Stimulated activated CD4-positive, alpha-beta T cell treated with anti-CD3 and anti-CD28 coated beads, Interleukin-4, amount 100 ng/mL, for 48 hours (primary cell): ENCODE data around the gene PRKCH.

Source experiments
- DNase-seq, 2 donors: peaks; one replicate each; pipeline ENCODE4 v3.0.0-alpha.2; 2020; ENCODE audit warnings: low read depth in 2 of 2

Gene PRKCH

DNA sequence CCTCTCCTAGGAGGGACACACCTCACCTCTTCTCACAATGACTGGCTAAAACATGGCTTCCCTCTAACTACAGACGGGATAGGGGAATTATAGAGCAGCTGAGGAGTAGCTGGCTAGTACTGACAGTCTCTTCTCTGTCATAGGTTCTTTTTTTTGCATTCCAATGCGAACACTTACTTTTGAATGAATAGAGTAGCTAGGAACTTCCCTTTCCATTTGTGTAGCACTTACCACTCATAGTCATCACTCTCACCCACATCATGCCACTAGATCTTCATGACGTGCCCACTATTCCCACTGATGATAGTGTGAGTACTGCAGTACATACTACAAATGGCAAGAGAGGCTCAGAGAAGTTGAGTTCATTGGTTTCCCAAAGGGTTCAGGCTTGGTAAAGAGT lies 230.0 kb downstream of the PRKCH start:
- no peak for DNase-seq

DNA sequence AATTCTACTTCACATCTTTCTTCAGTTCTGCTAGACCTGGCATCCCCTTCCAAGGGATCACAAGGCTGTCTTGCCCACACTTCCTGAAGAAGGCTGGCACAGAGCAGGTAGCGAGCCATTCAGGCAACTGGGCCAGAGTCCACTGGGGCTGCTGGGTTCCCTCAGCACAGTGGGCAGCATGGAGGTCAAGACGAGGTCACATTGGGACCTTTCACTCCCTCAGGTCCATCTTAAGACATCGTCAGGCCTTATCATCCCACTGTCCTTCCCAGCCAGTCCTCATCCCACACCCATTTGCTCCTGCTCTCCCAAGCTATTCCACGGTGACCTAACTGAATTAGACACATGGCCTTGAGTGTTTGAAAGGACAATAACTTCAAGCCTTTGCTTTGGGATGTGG lies 230.9 kb downstream of the PRKCH start:
- no peak for DNase-seq

DNA sequence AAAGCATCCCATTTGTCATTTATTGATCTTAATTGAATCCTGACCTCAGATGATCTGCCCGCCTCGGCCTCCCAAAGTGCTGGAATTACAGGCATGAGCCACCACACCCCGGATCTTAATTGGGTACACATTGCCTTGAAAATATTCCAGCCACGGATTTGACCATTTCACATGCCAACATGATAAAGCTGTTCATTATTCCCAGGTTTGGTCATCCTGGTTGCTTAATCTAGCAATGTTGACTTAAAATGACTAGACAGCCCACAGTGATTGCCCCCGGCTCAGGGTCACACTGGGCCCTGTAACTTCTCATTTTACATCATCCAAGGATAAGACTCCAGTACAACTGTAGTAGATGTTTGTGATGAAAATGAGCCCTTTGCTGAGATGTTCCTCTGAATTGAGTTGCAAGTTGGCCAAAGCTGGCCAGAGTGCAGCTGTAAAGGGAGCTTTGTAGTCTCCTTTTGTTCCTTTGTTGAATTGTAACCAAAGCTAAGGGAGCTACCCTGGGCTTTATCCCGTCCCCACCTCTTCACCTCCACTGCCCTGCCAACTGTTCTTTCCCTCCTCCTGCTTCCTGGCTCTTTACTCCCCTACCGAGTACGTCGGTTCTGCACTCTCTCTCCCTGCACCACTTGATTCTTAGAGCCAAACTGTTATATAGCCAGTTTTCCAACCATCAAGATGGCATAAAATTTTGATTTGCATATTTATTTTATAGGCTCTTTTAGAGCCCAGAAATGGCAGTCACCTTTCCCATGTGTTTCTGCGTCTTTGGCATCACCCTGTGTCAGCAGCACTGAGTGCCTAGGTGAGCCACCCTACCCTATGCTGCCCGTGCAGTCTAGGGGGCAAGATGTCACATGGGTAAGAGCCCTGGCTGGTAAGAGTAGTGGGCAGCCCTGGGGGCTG lies 232.6 kb downstream of the PRKCH start:
- no peak for DNase-seq

DNA sequence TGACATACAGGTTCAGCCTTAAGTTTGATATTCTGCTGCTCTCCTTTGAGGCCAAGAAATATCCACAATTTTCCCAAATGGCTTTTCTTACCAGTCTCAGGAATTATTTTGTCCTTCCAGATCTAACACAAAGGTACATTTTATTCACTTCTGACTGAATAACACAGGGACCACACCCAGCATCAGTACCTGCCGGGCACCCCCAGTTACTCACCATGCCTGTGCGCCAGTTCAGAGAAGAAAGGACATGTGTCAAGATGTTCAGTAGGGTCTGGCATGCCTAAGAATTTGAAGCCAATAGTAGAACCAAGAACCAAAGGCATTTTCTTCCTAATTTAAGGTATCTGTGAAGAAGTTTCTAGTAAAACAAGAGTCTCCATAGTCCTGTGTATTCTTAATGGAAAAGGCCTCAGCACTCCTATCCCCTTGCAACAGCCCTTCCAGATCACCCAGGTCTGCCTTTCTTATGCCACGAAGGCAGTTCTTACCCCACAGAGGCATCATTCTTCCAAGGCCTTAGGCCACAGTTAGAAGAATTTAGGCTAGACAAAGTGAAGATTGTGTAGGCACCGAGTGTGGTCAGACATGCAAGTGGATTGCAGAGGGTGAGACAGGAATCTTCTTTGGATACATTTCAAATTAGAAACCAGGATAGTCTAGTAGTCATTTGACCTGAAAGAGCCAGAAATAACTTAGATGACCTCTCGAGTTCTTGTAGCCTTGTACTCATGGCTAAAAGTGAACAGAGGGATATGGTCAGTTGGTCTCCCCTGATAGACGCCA lies 233.9 kb downstream of the PRKCH start:
- DNase-seq: no peak

DNA sequence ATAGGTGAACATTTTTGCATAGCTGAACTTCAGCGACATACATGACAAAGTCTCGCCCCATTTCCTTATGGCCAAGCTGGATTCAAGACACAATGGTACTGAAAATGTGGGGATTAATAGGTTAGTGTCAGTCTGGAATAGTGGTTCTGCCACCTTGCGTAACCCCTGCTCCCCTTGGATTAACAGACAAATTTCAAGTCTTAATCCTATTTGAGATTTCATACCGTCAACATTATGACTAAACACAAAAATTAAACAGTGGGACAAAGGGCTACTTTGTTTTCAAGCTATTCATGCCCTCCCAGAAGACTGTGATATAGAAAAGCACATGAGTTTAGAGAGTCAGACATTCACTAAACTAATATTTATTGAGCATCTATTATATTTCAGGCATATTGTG lies 235.1 kb downstream of the PRKCH start:
- no peak for DNase-seq

DNA sequence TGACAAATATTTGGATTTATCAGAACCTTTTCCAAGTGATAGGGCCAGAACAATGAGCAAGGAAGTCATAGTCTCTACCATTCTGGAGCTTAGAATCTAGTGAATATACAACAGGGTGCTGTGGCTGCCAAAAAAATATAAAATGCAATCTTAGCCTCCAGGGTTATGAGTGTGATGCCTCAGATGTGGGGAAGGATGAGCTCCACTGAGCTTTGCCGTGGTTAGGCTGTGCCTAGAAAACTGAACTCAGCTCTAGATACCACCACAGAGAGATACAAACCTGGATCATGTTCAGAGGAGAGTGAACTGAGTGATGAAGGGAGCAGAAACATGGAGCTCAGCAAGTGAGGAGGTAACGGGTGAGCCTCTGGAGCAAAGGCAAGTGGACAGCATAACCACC lies 235.9 kb downstream of the PRKCH start:
- DNase-seq: no peak

DNA sequence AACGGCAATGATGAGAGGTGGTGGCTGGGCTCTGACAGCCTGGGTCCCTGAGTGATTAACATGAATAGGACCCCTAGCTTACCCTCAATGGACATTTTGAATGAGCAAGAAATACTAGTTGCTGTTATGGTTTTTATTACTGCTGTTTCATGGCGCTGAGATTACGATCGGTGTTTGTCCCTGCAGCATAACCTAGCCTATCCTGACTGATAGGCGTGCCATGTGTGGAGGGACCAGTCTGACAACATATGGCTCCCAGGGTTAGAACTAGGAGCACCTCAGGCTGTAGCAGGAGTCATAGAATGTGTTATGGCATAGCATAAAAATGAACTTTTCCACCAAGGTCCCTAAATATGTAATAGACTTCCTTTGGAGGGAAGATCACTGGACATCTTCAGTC lies 236.5 kb downstream of the PRKCH start:
- no peak for DNase-seq

DNA sequence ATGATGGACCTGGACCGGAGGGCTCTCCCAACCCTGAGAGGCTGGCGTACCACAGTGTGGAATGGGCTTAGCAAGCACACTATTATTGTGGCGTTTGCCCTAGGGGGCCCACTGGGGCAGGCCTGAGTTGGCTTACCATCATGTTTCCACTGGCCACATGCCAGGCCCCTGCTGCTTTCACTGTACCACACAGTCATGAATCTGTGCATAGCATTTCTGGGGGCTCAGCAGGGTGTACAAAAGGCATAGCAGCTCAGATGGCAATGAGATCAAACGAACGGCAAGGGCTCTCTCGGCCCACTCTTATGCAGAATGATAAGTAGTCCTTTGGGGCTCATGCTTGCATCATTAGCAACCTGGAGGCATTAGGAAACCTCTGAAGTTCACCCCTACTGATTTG lies 236.9 kb downstream of the PRKCH start:
- DNase-seq: no peak

DNA sequence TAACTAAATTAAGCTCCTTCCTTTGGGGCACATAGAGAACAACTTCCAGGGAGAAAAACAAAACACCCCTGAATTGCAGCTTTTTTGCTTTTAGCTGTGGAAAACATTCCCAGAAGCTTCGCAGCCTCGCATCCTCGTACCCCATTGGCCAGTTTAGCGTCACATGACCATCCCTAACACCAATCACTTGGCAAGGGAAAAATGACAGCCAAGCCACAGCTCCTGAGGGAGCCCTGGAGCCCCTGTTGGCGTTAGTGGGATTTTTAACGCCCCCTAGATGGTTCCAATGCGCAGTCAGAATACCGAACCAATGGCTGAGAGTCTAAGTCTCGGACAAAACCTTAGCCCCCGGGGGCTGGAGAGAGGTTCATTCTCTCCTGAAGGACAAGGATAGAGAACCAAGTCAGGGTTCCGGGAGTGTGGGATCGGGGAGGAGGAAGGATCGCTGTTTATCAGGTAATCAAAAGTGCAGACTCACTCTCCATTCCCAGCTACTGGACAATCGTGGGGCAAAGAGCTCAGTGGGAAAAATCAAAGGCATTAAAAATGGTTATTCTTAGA lies 238.3 kb downstream of the PRKCH start:
- DNase-seq: no peak

DNA sequence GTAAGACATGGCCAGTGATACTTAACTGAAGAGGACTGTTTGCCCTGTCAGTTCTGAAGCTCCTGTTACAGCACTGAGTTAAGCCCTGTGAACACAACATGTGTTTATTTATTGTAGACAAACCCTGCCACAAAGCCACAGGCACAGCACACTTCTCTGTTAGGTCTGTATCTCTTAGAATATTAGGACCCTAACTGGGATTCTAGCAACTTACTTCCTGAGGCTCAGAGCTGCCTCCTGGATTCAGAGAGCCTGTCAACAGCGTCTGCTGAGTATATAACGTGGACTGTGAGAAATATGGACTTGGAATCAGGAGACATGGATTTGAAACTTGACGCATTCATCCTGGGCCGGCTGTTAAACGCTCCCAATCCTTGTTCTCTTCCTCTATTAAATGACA lies 238.9 kb downstream of the PRKCH start:
- no peak for DNase-seq

DNA sequence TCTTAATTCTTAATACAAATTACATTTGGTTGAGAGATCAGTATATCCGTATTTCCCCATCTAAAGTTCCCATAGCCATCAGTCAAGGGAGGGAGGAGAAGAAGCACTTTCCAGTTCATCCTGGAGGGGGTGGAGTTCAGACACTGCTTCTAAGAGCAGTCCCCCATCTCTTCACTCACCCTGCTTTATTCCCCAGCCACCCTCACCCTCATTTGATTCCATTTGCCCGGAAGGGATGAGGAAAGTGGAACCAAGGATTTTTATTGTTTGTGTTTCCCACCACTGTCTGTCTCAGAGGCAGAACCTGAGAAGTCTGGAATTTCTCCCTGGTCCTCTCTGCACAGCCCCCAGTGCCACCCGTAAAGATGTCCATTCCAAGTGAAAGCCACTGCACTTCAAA lies 239.7 kb downstream of the PRKCH start:
- no peak for DNase-seq

DNA sequence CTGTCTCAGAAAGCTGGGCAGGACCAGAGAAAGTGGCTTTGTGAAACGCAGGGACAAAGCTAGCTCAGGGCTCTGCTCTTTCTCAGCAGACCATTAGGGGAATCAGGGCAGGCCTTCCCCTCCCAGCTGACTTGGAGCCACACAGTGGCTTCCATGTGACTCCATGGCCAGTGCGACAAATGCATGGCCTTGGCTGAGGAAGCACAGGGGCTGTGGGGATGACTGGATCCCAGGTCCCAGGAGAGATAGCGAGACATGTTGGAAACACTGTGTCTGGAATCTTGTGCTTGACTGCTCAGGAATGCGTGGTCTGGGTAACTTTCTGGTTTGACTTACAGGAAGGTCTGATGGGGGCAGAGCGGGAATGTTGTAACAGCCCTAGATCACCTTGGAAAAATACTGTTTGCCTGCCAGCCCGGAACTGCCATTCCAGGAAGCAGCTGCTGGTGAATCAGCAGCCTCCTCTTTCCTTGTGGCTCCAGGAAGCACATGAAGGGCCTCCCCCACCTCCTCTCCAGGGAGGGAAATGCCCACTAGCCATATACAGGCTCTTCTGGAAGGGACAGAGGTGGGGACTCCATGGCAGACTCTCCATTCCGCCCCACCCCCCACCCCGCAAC lies 240.4 kb downstream of the PRKCH start:
- no peak for DNase-seq

DNA sequence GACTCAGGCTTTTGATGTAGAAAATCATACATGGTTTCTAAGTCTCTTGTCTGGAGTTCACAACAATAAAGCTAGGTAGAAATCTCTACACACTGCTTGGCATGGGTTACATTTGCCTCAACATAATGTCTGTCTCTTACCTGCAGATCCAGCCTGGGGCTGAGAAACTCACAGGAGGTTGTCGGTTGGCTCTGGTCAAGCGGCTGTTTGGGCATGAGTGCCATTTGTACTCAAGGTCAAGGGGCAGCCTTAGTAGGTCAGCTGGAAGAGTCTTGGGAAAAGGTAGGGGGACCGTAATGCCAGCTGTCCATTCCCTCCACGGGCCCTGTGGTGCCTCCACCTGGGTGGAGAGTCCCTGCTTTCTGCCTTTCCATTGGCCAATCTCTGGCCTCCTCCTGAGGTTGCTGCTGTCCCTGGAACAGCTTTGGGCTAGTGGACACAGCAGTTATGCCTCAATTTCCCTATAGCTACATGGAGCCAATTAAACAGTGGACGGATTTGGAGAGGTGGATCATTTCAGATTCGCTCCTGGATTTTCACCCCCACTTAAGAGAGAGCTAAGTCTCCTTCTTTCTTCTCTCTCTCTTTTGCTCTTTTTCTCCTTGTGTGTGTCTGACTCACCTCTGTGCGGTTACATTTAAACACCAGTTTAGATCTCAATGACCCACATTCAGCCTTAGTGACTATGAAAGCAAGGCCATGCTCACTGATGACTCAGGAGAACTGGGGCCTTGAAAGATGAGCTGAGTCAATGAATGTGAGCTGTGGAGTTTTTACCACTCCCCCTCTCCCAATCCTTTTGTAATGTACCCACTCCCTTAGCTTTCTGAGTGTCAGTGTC lies 241.2 kb downstream of the PRKCH start:
- peak in 1 of 2 donors; percentile 42 for DNase-seq

DNA sequence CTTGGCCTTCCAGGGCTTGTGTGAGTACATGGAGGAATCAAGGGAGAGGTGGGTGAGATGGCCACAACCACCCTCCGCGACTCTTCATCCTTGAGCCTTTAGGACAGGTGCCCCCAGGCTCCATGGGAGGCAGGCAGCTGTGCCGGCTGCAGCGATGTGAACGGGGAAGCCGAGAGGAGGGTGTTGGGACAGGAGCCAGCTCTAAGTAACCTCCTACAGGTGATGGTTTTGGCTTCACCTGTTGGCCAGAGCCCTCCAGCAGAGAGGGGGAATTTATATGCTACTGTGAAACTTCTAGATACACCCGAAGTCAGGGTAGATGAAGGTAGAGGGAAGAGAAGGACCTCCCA lies 241.8 kb downstream of the PRKCH start:
- no peak for DNase-seq

DNA sequence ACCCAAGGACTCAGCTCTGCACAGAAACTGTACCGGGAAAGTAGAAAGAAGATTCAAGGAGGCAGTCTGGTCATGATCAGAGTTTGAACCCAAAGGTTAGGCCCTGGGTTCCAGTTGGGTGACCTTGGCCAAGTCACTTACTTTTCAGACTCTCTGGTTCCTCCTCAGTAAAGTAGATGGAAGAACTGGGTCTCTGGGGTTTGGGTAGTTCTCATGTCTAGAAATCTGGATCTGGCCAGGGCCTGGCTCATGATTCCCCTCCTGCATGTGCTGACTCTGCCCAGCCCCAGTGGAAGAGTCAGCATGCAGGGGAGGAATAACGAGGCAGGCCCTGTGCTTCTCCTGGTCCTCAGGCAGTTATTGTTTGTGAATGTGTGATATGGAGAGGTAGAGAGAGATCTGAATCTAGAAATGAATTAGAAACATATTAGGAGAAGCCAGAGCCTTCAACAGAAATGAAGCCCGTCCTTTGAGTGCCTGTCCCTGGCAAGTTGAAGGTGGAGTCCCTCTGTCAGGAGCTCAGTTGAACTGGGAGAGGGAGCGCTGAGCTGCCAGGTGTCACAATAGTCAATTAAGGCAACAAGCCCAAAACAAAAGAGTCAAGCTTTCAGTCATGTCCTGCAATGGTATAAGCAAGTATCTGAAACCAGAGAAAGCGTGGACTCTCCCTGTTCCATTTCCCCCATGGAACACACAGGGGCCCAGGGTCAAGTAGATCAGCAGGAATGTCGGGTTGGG lies 242.7 kb downstream of the PRKCH start:
- DNase-seq: no peak

DNA sequence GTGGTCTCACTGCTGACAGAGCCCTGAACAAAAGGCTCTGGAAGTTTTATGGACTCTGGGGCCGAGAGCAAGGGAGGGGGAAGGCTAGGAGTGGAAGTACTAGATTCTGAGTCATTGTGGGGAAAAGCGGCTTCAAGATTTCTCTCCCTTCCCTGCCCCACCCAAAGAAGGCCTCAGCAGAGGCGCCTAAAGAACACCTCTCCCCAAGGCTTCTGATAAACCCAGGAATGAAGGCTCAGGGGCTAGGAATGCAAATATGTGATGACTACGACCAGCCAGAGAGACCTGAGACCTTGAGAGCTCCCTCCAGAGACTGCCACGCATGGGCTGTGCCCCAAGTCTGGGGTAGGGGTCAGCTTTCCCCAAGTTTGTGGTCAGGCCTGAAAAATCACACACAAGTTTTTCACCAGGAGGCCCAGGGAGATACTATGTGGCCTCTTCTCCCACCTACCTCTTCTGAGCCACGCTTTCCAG lies 243.3 kb downstream of the PRKCH start:
- no peak for DNase-seq

DNA sequence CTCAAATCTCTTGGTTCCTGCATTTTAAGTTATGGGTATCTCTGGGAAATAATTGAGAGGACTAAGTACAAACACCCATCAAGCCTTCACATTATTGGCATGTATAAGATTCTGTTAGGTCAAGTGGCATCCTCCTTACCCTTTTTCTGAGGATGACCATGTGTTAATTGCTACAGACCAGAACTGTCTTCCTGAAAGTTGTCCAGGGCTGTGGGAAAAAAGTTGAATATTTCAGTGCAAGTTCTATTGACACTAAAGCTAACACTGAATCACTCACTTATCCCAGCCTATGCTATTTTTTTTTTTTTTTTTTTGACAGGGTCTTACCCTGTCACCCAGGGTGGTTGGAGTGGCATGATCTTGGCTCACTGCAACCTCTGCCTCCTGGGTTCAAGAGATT lies 243.8 kb downstream of the PRKCH start:
- DNase-seq: no peak

DNA sequence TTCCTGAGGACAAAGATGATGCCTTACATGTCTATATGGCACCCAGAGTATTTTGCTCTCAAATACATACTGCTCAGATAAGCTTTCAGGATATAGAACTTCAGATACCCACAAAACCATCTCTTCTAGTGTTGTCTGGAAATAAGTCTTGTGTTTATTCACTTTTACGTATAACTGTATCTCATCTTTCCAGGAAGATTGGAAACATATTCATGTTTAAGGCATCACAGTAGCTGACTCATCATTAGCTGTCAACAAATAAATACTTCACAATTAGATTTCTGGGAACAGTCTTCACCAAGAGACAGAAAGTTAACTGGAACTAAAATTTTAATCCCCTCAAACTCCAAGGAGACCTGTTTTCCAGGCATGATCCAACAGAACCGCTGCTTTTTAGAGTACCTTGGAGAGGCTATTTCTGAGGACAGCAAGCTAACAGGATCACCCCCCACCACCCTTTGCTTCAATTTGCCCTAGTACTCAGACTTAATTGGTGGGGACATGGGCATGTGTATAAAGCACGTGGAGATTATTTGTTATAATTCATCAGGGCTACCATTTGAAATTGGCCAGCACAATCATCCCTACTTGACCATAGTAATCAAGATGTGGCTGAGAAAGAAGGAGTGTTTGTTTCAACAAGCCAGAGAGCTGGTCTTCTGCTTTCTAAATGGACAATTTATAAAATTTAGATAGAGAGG lies 244.6 kb downstream of the PRKCH start:
- DNase-seq: no peak

DNA sequence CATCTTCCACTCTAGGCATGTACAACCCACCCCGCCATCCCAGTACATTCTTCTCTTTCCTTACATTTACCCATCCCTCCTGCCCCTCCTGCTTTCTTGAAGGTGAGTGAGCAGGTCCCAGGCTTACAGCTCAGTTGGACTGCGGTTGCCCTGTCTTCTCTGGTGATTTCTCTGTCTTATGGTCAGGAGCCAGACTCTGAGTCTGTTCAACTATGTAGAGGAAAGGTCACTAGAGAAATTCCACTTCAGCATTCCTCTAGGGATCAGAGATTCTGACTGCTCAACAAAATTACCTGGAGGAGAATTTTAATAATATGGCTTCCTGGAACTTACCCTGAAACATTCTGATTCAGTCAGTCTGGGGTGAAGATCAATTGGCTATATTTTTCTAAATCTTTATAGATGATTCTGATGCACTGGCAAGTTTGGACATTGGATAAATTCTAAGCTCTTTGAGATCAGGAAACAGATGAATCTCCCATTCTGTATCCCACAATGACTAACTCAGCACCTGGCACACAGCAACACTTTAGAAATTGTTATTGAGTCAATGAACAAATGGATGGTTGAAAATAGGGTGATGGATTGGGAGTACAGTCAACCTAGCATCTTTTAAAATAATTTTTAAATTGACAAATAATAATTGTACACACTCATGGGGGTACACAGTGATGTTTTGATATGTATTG lies 245.3 kb downstream of the PRKCH start:
- DNase-seq: no peak
